Renal pelvis (tissue), 12 donors: Measurements from ENCODE around the gene GTF2A1L. TPM values are rescaled to one million over a fixed set of nuclear protein-coding genes. Genes with fewer than 3 reads are reported as not detected.
"Not testable (repeated sequence)": the region's sequence is repeated elsewhere in the genome, so short reads cannot be mapped to it uniquely, and the experiment has no call there.

ENCODE experiments used
- DNase-seq: peaks from one replicate; pipeline ENCODE4 v3.0.0-alpha.2; 2013
- long read RNA-seq, 16 experiments: transcript quantifications; one replicate each; lab custom pipeline, GENCODE V29; 2026
- polyA plus RNA-seq, 3 donors: library from polyadenylated mRNA; unstranded; fragments of 120-200 nt; gene quantifications; one replicate each; pipeline ENCODE4 v1.2.1, GENCODE V29; 2013; ENCODE audit not compliant: insufficient read length in 3 of 3

GTF2A1L gene
- polyA plus RNA-seq = 1 to 10 TPM in 1 of 3 donors, under 1 TPM in 1, not detected in 1; 0.95 to 1.1 TPM
- long read RNA-seq, donor 1 = 0 reads
- long read RNA-seq, donor 2 = 0 reads
- long read RNA-seq, donor 3 = 0 reads
- long read RNA-seq, donor 4 = 0 reads
- long read RNA-seq, donor 5 = 0 reads
- long read RNA-seq, donor 6 = 0 reads
- long read RNA-seq, donor 7 = 0 reads
- long read RNA-seq, donor 8 = 0 reads
- long read RNA-seq, donor 9 = 0 reads
- long read RNA-seq, donor 10 = 0 reads
- long read RNA-seq, donor 11 = 0 reads
- long read RNA-seq, donor 12 = 0 reads
- long read RNA-seq, donor 13 = 0 reads
- long read RNA-seq, donor 14 = 0 reads
- long read RNA-seq, donor 15 = 0 reads
- long read RNA-seq, donor 16 = 0 reads

GRCh38 chr2:48617618-48618017 is at the start of gene GTF2A1L:
Gene GTF2A1L (plus strand): TSS chr2:48617856. CDS start chr2:48617875, 19 bp downstream.
- DNase-seq = no peak

GRCh38 chr2:48568547-48568946 is 49.1 kb upstream of the GTF2A1L start:
- no peak for DNase-seq

GRCh38 chr2:48569433-48569832 is 48.2 kb upstream of the GTF2A1L start:
- no peak for DNase-seq

GRCh38 chr2:48572816-48573215 is 44.8 kb upstream of the GTF2A1L start:
- DNase-seq = no peak

GRCh38 chr2:48574353-48575287 is 43.0 kb upstream of the GTF2A1L start:
- DNase-seq = no peak

- DNase-seq = no peak
These were observed 39.3 kb upstream of the GTF2A1L start for GRCh38 chr2:48578313-48578712.

GRCh38 chr2:48583961-48584360 is 33.7 kb upstream of the GTF2A1L start:
- DNase-seq = no peak

- DNase-seq = no peak
These were observed 33.1 kb upstream of the GTF2A1L start for GRCh38 chr2:48584551-48584950.

- DNase-seq = no peak
These were observed 31.2 kb upstream of the GTF2A1L start for GRCh38 chr2:48586433-48586832.

- no peak for DNase-seq
These were observed 30.1 kb upstream of the GTF2A1L start for GRCh38 chr2:48587560-48587959.

GRCh38 chr2:48587961-48588360 is 29.7 kb upstream of the GTF2A1L start:
- no peak for DNase-seq

- DNase-seq = no peak
These were observed 28.9 kb upstream of the GTF2A1L start for GRCh38 chr2:48588745-48589144.

- peak; percentile 54 for DNase-seq
These were observed 28.4 kb upstream of the GTF2A1L start for GRCh38 chr2:48589170-48589767.

- no peak for DNase-seq
These were observed 27.6 kb upstream of the GTF2A1L start for GRCh38 chr2:48590017-48590416.

- no peak for DNase-seq
These were observed 25.6 kb upstream of the GTF2A1L start for GRCh38 chr2:48592067-48592466.

- DNase-seq = not testable (repeated sequence)
These were observed 20.9 kb upstream of the GTF2A1L start for GRCh38 chr2:48596751-48597150.

GRCh38 chr2:48597492-48597891 is 20.2 kb upstream of the GTF2A1L start:
- no peak for DNase-seq

- peak; percentile 42 for DNase-seq
These were observed 17.3 kb upstream of the GTF2A1L start for GRCh38 chr2:48600204-48600813.

- DNase-seq = no peak
These were observed 16.7 kb upstream of the GTF2A1L start for GRCh38 chr2:48600917-48601316.

GRCh38 chr2:48601349-48601748 is 16.3 kb upstream of the GTF2A1L start:
- DNase-seq = no peak

- DNase-seq = no peak
These were observed 12.0 kb upstream of the GTF2A1L start for GRCh38 chr2:48605482-48606175.
